NCI-H1105 treated with DMSO at 0.1 percent for 48 hours (cell line): ENCODE results near the gene DNAJC22.
"Not testable (repeated sequence)": the region's sequence is repeated elsewhere in the genome, so short reads cannot be mapped to it uniquely, and the experiment has no call there.

Source experiments
- DNase-seq: peaks from one replicate; lab custom pipeline; 2025; lab: John Stamatoyannopoulos, UW

The DNAJC22 gene

DNA sequence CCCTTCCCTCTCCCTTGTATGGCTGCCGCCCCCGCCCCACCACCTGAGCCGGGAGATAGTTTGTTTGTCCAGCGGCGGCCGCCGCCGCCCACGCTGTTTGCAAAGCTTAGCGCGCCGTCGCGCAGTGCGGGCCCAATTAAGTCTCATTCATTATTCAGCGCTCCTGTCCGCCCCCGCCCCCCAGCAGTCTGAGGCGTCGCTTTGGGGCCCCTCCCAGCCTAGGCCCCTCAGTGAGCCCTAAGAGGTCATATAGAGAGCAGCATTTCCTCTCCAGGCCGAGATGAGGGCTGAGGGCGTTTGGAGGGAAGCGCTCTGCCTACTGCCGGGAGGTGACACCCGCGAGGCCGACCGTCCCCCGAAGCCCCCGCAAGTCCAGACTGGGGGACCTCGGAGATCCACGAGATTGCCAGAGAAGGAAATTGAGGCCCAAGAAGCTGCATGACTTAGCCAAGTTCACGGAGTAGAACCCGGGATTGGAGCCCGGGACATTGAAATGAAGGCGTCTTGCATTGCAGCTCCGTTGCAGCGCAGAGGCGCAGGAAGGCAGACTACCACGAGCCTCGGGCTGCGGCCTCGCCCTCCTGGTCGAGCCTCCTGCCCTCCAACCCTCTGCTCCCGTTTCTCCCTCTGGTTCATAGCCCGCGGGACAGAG lies at the start of gene DNAJC22:
TSS of gene DNAJC22 (plus strand) at position 230 of the 652 bp plus-strand sequence. CDS start 1,985 bp downstream, outside the sequence.
- no peak for DNase-seq

DNA sequence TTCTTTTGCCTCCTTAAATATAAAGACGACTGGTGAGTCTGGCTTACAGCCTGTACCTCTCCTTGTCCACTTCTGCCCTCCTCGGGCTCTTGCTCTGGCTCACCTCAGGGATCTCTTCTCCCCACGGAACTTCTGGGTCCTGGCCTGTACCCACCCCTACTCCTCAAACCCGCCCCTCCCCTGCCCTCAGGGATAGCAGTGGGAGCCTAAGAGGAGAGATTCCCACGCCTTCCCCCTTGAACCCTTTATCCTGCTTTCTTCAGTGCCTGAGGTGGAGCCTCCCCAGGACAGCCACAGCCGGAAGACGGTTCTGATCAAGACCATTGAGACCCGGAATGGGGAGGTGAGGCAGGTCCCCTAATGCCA lies 49.0 kb upstream of the DNAJC22 start:
- no peak for DNase-seq

DNA sequence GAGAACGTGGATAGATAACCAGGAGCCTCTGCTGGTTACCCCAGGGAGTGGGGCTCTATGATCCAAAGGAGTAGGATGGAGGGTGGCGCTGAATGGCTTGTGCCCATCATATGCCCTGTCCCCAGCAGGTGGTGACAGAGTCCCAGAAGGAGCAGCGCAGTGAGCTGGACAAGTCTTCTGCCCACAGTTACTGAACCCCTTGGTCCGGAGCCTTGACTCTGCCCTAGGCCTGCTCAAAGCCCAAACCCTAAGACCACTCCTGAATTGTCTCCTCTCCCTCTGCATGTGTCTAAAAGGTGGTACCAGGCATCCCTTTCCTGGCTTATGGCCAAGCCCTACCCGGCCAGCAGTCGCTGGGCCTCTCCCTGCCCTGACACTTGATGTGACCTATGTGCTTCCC lies 48.5 kb upstream of the DNAJC22 start:
- no peak for DNase-seq

DNA sequence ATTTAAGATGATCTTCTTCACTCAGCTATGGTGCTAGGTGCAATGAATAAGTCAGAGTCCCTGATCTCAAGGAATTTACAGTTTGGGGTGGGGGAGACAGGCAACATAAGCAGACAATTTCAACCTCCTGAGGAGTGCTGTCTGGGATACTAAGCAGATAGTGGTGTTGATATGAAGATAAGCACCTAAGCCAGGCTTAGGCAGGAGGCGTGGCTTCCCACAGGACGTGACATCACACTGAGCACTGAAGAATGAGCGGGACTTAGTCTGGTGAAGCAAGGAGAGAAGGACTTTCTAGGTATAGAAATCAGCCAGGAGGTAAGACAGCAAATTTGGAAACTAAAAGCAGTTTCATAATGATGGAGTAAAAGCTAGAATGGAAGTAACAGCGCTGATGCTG lies 44.9 kb upstream of the DNAJC22 start:
- DNase-seq = no peak

DNA sequence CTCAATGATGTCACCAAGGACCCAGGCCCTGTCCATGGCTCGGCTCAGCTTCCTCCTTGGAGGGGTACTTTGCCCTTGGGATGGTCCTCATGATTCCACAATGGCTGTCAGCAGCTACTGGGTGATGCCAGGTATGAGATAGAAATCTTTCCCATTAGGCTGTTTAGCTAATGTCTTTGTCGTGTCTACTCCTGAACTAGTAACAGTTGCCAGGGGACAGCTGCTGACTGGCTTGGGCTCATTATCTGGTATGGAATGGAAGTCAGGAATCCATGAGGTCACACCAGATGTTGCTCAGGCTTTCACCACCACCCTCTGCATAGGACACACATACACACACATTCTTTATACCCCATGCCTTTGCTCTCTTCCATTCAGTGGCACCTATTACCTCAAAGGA lies 42.5 kb upstream of the DNAJC22 start:
- DNase-seq = no peak

DNA sequence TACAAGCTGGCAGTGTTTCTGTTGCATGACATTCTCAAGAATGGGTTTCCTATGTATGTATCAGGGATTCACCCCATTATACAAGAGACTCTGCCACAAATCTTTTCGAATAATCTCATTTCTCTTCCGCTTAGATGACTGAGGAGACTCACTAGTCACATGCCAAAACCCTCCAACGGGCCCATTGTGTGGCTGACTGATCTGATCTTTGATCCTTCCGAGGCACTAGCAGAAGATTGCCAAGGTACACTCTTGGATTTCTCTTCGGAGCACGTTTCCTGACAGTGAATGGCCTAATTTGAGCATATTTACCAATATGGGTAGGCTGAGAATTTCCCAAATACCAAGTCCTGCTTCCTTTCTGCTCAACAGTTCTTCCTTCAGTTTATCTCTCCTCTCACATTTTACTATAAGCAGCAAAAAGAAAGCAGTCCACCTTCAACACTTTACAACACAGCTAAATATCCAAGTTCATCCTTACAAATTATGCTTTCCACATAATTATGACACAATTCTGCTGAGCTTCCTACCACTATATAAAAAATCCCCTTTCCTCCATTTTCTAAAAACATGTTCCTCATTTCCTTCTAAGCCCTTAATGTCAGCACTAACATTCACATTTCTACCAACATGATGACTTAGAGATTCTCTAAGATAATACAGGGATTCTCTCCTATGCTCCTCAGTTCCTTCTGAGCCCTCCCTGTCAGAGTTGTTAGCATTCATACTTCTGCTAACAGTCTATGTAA lies 40.8 kb upstream of the DNAJC22 start:
- no peak for DNase-seq

DNA sequence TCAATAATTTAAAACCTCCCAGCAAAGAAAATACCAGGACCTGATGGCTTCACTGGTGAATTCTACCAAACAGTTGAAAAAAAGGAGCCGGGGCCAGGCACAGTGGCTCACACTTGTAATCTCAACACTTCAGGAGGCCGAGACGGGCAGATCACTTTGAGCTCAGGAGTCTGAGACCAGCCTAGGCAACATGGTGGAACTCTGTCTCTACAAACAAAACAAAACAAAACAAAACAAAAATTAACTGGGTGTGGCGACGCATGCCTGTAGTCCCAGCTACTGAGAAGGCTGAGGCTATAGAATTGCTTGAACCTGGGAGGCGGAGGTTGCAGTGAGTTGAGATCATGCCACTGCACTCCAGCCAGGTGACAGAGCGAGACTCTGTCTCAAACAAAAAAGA lies 37.3 kb upstream of the DNAJC22 start:
- no peak for DNase-seq

DNA sequence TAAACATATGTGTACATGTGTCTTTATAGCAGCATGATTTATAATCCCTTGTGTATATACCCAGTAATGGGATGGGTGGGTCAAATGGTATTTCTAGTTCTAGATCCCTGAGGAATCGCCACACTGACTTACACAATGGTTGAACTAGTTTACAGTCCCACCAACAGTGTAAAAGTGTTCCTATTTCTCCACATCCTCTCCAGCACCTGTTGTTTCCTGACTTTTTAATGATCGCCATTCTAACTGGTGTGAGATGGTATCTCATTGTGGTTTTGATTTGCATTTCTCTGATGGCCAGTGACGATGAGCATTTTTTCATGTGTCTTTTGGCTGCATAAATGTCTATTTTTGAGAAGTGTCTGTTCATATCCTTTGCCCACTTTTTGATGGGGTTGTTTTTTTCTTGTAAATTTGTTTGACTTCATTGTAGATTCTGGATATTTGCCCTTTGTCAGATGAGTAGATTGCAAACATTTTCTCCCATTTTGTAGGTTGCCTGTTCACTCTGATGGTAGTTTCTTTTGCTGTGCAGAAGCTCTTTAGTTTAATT lies 36.2 kb upstream of the DNAJC22 start:
- DNase-seq = not testable (repeated sequence)

DNA sequence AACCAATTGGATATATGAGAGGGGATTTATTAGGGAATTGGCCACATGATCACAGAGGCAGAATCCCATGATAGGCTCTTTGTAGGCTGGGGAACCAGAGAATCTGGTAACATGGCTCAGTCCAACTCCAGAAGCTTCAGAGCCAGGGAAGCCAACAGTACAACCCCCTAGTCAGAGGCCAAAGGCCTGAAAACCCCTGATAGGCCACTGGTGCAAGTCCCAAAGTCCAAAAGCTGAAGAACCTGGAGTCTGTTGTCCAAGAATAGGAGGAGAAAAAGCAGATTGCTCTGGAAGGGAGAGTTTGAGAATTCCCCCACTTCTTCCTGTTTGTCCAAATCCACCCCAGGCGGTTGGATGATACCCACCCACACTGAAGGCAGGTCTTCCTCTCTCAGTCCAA lies 31.9 kb upstream of the DNAJC22 start:
- no peak for DNase-seq

DNA sequence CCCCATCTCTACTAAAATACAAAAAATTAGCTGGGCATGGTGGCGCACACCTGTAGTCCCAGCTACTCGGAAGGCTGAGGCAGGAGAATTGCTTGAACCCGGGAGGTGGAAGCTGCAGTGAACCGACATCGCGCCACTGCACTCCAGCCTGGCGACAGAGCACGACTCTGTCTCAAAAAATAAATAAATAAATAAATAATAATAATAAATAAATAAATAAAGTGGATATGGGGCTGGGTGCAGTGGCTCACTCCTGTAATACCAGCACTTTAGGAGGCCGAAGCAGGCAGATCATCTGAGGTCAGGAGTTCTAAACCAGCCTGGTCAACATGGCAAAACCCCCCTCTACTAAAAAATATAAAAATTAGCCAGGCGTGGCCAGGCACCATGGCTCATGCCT lies 29.6 kb upstream of the DNAJC22 start:
- DNase-seq = not testable (repeated sequence)

DNA sequence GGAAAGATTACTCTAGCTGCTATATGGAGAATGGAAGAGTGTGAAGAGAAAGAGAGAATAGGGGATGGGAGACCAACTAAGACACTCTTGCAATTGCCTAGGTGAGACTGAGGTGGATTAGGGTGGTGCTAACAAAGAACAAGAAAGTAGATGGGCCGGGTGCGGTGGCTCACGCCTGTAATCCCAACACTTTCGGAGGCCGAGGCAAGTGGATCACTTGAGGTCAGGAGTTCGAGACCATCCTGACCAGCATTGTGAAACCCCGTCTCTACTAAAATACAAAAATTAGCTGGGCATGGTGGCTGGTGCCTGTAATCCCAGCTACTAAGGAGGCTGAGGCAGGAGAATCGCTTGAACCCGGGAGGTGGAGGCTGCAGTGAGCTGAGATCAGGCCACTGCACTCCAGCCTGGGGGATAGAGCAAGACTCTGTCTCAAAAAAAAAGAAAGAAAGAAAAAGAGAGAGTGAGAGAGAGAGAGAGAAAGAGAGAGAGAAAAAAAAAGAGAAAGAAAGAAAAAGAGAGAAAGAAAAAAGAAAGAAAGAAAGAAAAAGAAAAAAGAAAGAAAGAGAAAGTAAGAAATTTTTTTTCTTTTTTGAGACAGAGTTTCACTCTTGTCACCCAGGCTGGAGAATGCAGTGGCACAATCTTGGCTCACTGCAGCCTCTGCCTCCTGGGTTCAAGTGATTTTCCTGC lies 26.1 kb upstream of the DNAJC22 start:
- not testable (repeated sequence) for DNase-seq

DNA sequence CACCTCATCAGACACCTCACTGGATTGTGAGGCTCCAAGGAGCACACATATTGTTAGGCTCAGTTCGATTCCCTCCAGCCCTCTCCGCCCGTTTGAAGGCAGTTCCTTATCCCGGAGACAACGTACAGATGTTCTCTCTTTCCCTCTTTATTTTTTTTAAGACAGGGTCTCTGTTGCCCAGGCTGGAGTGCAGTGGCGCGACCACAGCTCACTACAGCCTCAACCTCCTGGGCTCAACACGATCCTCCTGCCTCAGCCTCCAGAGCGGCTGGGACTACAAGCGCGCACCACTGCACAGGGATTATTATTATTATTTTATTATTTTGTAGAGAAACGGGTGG lies 24.4 kb upstream of the DNAJC22 start:
- no peak for DNase-seq

DNA sequence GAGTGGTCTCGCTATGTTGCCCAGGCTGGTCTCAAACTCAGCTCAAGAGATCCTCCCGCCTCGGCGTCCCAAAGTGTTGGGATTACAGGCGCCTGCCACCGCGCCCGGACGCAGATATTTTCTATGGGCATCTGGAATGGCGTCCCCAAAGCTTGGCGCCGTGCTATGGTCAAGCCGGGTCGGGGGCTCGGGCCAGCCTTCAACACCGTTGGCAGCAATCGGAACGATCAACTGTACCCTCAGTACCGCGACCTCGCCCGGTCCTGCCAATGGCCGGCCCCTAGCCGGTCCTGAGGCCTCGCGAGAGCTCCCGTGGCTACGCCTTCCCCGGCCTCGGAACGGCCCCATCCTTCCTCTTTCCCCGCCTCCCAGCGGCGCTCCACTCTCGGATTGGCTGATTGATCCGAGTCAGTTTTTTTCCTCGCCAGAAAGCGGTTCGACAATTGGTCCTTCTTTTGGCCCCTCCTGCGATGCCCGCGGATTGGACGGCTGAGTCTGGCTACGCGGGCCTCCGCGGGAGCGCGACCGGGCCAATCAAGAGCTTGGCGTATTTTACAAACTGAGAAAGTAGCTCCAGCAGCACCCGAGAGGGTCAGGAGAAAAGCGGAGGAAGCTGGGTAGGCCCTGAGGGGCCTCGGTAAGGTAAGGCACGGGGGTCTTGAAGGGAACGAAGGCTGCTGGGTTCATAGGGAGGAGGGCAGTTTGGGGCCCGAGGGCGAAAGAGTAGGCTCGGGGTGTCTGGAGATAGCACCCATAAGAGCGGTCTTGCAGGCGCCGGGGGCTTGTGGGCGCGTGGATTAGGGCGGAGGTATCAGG lies 23.8 kb upstream of the DNAJC22 start, which contains the start of gene TROAP:
TSS of gene TROAP (plus strand) at position 548 of the 816 bp plus-strand sequence. CDS start 354 bp downstream, outside the sequence.
- peak; percentile 94 for DNase-seq

DNA sequence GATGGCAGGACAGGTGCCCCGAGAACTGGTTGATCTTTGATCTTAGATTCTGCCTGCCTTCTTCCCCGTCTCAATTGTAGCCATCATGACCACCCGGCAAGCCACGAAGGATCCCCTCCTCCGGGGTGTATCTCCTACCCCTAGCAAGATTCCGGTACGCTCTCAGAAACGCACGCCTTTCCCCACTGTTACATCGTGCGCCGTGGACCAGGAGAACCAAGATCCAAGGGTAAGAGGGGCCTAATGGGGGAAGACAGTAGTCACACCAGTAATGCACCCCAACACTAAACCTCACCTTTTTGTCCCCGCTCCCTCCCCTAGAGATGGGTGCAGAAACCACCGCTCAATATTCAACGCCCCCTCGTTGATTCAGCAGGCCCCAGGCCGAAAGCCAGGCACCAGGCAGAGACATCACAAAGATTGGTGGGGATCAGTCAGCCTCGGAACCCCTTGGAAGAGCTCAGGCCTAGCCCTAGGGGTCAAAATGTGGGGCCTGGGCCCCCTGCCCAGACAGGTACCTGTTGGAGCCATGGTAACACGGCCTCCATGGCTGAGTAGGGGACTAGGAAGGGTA lies 23.1 kb upstream of the DNAJC22 start:
- no peak for DNase-seq

DNA sequence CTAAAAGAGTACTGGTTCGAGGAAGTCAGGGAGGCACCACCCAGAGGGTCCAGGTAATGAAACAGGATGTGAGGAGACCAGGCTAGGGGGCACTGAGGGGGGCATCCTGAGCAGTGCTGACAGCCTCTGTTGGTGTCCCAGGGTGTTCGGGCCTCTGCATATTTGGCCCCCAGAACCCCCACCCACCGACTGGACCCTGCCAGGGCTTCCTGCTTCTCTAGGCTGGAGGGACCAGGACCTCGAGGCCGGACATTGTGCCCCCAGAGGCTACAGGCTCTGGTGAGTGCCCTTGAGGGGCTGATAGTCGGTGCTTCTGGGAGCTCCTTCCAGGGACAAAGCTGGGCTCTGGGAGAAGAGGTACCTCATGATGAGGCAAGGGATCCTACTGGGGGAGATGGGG lies 21.1 kb upstream of the DNAJC22 start:
- no peak for DNase-seq

DNA sequence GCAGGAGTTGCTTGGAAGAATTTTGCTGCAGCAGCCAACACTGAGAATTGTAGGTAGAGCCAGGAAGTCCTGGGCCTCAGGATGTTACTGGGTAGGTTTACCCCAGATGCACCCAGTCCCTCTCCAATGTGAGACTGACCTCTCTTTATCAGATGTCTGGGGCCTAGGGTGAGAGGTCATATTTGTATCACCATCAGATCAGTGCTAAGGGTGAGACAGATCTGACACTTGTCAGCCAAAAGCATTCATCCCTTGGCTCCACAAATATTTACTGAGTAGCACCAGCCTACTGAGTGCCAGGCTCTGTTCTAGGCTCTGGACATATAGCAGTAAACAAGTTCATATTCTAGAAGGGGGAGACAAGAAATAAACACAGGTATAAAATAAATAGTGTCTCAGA lies 19.3 kb upstream of the DNAJC22 start:
- DNase-seq = no peak

DNA sequence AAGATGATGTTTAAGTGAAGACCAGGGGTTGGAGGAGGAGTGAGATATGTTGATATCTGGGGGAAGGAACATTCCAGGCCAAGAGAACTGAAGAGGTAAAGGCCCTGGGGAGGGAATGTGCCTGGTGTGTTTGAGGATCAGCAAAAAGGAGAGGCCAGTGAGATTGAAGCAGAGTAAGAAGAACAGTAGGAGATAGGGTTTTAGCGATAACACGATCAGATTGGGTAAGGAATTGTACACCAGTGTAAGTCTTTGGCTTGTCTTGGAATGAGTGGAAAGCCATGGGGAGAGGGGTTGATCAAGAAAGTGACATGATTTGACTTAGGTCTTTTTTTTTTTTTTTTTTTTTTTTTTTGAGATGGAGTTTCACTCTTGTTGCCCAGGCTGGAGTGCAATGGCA lies 18.8 kb upstream of the DNAJC22 start:
- DNase-seq = no peak

DNA sequence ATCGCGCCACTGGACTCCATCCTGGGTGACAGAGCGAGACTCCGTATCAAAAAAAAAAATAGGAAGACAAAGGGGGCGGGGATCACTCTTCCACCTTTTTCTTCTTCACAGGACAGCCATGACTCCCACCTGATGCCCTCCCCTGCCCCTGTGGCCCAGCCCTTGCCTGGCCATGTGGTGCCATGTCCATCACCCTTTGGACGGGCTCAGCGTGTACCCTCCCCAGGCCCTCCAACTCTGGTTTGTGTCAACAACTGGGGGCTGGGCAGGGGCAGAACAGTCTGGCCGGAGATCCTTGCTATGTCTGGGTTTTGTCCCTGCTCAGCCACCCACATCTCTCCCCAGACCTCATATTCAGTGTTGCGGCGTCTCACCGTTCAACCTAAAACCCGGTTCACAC lies 17.9 kb upstream of the DNAJC22 start:
- DNase-seq = no peak

DNA sequence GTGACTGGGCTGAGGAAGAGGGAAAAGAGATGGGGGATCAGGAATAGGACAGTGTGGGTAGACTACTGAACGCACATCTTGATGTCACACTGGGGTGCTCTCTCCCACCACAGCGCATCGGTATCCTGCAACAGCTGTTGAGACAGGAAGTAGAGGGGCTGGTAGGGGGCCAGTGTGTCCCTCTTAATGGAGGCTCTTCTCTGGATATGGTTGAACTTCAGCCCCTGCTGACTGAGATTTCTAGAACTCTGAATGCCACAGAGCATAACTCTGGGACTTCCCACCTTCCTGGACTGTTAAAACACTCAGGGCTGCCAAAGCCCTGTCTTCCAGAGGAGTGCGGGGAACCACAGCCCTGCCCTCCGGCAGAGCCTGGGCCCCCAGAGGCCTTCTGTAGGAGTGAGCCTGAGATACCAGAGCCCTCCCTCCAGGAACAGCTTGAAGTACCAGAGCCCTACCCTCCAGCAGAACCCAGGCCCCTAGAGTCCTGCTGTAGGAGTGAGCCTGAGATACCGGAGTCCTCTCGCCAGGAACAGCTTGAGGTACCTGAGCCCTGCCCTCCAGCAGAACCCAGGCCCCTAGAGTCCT lies 16.6 kb upstream of the DNAJC22 start:
- DNase-seq = no peak

DNA sequence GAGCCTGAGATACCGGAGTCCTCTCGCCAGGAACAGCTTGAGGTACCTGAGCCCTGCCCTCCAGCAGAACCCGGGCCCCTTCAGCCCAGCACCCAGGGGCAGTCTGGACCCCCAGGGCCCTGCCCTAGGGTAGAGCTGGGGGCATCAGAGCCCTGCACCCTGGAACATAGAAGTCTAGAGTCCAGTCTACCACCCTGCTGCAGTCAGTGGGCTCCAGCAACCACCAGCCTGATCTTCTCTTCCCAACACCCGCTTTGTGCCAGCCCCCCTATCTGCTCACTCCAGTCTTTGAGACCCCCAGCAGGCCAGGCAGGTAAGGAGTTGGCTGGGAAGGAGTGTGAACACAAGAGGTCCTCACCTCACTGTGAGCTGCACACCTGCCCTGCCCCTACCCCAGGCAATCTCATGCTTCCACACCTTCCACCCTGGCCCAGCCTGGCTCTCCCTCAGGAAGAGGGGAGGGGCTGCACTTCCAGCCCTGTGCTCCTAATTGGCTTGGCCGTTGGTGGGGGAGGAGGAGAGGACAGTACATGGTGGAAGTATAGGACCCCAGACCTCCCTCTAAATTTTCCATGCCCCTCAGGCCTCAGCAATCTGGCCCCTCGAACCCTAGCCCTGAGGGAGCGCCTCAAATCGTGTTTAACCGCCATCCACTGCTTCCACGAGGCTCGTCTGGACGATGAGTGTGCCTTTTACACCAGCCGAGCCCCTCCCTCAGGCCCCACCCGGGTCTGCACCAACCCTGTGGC lies 15.9 kb upstream of the DNAJC22 start:
- no peak for DNase-seq
